ENCODE measurements around the gene TBC1D22A.

DNA sequence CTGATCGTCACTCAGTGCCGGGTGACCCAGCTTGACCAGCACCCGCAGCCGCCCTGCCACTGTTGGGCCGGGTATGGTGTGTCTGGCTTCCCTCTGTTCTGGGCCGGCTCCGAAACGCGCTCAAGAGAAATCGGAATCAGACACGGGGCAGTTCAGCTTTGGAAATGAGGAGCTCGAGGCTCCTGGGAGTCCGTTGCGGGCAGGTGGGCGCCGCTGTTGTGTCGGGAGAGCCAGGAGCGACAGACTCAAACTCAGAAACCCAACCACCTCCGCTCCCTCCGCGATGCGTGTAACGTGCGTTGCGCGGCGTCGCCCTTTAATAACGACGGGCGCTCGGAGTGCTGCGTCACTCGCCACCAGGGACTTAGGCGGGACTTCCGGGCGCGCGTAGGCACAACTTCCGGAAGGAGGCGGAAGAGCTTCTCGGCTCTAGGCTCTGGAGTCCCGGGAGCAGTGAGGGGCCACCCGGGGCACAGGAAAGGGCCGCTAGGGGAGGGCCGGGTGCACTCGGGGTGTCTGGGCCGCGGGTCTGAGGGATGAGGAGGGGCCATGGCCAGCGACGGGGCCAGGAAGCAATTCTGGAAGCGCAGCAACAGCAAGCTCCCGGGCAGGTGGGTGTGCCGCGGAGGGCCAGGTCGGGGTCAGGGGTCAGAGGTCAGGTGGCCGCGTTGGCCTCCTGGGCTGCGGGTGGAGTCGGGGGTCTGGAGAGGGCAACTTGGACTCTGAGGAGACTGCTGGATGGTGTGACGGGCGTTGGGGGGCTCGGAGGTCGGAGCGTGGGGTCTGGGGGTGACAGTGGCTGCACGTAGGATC lies at the start of gene TBC1D22A:
- TF ChIP-seq MXI1 (IDR thresholded peaks at IDR 0.05; ENCODE audit: low read depth, low read length): peak; percentile 97
- TF ChIP-seq, protein P1, sequence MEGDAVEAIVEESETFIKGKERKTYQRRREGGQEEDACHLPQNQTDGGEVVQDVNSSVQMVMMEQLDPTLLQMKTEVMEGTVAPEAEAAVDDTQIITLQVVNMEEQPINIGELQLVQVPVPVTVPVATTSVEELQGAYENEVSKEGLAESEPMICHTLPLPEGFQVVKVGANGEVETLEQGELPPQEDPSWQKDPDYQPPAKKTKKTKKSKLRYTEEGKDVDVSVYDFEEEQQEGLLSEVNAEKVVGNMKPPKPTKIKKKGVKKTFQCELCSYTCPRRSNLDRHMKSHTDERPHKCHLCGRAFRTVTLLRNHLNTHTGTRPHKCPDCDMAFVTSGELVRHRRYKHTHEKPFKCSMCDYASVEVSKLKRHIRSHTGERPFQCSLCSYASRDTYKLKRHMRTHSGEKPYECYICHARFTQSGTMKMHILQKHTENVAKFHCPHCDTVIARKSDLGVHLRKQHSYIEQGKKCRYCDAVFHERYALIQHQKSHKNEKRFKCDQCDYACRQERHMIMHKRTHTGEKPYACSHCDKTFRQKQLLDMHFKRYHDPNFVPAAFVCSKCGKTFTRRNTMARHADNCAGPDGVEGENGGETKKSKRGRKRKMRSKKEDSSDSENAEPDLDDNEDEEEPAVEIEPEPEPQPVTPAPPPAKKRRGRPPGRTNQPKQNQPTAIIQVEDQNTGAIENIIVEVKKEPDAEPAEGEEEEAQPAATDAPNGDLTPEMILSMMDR (IDR thresholded peaks at IDR 0.05): no peak
